Sigmoid colon (tissue), 4 donors: ENCODE data around the gene PHC3.

ENCODE experiments used
- POLR2A ChIP-seq, 2 donors: fragments of 450-650 bp; IDR thresholded peaks; one replicate each; pipeline ENCODE4 v1.6.1; 2016; ENCODE audit warnings: antibody characterized with exemption in 2 of 2, mild to moderate bottlenecking in 2 of 2, moderate library complexity in 2 of 2
- POLR2AphosphoS5 ChIP-seq, 4 donors: sonication (generic); formaldehyde crosslinking; IDR thresholded peaks; one replicate each; pipeline ENCODE4 v1.6.1; 2017; ENCODE audit warnings: antibody characterized with exemption in 4 of 4
- TF ChIP-seq, protein P1 (sequence below), 4 experiments: fragments of 450-650 bp in 3 of 4; fragments of 200-600 bp in 1 of 4; IDR thresholded peaks; one replicate each; pipeline ENCODE4 v1.5.1; 2016 to 2019; ENCODE audit warnings: antibody characterized with exemption in 4 of 4, mild to moderate bottlenecking in 3 of 4, moderate library complexity in 2 of 4

DNA sequence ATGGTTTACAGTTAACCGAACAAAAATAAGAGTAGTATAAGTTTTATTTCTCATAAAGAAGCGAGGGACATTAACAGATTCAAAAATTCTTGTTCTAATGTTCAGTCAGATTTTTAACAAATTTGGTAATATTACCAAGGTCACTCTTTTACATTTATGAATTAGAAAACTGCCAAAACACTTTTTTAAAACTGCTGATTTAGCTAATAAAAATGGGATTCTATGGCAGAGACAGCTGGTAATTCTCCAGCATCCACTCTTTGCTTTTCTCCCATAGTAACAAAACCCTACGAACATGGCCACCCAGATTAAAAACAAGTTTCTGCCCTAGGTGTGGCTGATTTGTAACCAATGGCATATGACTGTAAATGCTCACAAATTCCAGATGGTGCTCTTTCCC, 72.6 kb downstream of the PHC3 start:
- TF ChIP-seq, protein P1, sequence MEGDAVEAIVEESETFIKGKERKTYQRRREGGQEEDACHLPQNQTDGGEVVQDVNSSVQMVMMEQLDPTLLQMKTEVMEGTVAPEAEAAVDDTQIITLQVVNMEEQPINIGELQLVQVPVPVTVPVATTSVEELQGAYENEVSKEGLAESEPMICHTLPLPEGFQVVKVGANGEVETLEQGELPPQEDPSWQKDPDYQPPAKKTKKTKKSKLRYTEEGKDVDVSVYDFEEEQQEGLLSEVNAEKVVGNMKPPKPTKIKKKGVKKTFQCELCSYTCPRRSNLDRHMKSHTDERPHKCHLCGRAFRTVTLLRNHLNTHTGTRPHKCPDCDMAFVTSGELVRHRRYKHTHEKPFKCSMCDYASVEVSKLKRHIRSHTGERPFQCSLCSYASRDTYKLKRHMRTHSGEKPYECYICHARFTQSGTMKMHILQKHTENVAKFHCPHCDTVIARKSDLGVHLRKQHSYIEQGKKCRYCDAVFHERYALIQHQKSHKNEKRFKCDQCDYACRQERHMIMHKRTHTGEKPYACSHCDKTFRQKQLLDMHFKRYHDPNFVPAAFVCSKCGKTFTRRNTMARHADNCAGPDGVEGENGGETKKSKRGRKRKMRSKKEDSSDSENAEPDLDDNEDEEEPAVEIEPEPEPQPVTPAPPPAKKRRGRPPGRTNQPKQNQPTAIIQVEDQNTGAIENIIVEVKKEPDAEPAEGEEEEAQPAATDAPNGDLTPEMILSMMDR (IDR thresholded peaks at IDR 0.05), result no peak
- TF ChIP-seq POLR2A (IDR thresholded peaks at IDR 0.05) (no peak), POLR2AphosphoS5 (IDR thresholded peaks at IDR 0.05) (no peak)
